Articular chondrocyte of knee joint (primary cell): Measurements from ENCODE around the gene PLSCR1. TPM values are rescaled to one million over a fixed set of nuclear protein-coding genes. Genes with fewer than 3 reads are reported as not detected.

Experiments
- small RNA-seq: library from RNA; depleted of rRNA; stranded (forward); fragments of <200 nt; gene quantifications from one replicate; pipeline ENCODE3, GENCODE V24; 2012
- total RNA-seq: library from RNA; depleted of rRNA; stranded (reverse); fragments of >200 nt; gene quantifications from 2 replicates; pipeline ENCODE4 v1.2.3, GENCODE V29; 2012

The PLSCR1 gene, protein sequence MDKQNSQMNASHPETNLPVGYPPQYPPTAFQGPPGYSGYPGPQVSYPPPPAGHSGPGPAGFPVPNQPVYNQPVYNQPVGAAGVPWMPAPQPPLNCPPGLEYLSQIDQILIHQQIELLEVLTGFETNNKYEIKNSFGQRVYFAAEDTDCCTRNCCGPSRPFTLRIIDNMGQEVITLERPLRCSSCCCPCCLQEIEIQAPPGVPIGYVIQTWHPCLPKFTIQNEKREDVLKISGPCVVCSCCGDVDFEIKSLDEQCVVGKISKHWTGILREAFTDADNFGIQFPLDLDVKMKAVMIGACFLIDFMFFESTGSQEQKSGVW
- 53.1 and 53.7 TPM in 2 replicates for total RNA-seq

DNA sequence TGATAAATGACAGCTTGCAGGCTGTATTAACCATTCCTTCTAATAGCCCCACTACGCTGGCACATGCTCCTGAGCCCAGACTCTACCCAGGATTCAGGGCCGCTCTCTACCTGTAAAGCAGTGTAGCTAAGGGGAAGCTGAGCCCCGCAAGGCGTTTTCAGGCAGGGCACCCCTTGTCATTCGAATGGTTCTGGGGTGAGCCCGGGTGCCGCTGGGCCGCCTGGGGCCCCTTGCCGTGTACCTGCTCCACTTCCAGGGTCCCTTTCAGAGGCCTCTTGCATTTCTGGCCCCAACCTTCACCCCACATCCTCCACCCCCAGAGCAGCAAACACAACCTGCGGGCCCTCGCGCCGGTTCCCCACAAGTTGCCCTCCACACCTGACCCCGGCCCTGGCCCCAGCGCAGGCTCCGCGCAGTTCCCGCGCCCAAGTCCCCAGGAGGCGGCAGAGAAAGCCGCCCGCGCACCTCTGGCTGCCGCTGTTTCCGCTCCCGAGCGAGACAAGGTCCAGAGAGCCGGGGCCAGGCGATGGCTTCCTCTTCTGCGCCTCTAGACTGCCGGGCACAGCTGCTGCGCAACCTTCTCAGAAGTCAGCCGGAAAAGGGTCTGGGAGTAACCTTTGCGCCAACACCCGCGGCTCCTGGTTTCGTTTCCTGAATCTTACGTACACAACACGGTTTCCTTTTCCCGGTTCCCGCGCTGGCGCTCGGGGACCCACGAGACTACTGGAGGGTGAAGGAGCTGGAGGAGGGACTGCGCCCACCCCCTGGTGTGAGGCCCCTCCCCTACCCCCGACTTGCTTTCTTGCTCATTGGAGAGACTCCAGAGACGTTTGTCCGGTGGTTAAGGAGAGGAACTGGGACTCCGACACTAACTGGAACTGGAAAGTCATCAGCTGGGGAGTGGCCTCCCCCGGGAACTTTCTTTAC is at the start of gene PLSCR1:
TSS of gene PLSCR1 (minus strand) at position 606 of the 927 bp plus-strand sequence. CDS start 8,055 bp downstream, outside the sequence.

DNA sequence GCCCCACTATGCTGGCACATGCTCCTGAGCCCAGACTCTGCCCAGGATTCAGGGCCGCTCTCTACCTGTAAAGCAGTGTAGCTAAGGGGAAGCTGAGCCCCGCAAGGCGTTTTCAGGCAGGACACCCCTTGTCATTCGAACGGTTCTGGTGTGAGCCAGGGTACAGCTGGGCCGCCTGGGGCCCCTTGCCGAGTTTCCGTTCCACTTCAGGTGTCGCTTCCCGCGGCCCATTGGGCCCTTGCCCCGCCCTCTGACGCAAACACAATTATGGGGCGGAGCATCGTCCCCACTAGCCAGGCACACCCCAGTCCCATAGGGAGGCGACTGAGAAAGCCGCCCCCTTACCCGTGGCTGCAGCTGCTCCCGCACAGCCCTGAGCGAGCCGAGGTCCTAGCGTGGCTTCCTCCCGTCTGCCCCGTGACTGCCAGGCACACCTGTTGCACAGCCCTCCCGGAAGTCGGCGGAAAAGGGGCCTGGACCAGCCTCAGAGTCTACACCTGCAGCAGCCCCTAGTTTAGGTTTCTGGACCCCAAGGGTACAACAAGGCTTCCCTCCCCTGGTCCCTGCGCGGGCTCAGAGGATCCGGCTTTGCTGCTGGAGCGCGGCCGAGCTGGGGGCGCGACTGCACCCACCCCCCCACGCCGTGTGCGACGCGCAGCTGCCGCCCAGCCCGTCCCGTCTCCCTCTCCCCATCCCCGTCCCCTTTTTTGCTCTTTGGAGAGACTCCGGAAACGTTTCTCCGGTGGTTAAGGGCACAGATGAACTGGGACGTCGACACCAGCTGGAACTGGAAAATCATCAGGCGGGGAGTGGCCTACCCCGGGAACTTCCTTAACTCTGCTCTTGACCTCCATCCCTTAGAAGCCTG is 75.0 kb downstream of the PLSCR1 start, which contains the start of gene PLSCR2:
TSS of gene PLSCR2 (minus strand) at position 412 of the 868 bp plus-strand sequence. CDS start 9,657 bp downstream, outside the sequence.

Small RNA genes within 50 kb of the gene (small RNA-seq; reads per million reads assigned to genes)
- not detected for gene RNU6-428P

Other genes with a start within 250 kb of the PLSCR1 start
- 0.54 TPM in 1 of 2 replicates, not detected in the other for gene PLSCR2, start 75.0 kb downstream of the PLSCR1 start, total RNA-seq
- gene PLSCR5, start 60.7 kb upstream of the PLSCR1 start, total RNA-seq = not detected in 2 replicates